Gastrocnemius medialis (tissue), 4 donors: ENCODE measurements around the gene MBD5. TPM values are rescaled to one million over a fixed set of nuclear protein-coding genes. Genes with fewer than 3 reads are reported as not detected.
"Not testable (repeated sequence)": the region's sequence is repeated elsewhere in the genome, so short reads cannot be mapped to it uniquely, and the experiment has no call there.

ENCODE experiments used
- ATAC-seq, 2 donors: fragments of 150-250 bp; one replicate each; pipeline ENCODE4 v1.9.1; 2016
- DNase-seq, 2 donors: peaks; one replicate each; pipeline ENCODE4 v3.0.0-alpha.2; 2019
- H3K27ac ChIP-seq, 4 donors: fragments of 200-600 bp; sonication (generic); 1 replicate in 1 of 4; 2 replicates in 3 of 4; pipeline ENCODE4 v1.5.1; 2016 to 2018; ENCODE audit warnings: mild to moderate bottlenecking in 2 of 4, moderate library complexity in 1 of 4
- H3K27me3 ChIP-seq, 3 donors: fragments of 200-600 bp; sonication (generic) in 2 of 3; 1 replicate in 1 of 3; 2 replicates in 2 of 3; pipeline versions ENCODE4 v1.5.1 to v1.6.0; 2016 to 2019; ENCODE audit warnings: mild to moderate bottlenecking in 1 of 3, moderate library complexity in 1 of 3
- H3K36me3 ChIP-seq, 2 donors: fragments of 200-600 bp; sonication (generic) in 1 of 2; one replicate each; pipeline ENCODE4 v1.5.1; 2017 to 2018
- H3K4me1 ChIP-seq, 2 donors: fragments of 200-600 bp; sonication (generic) in 1 of 2; one replicate each; pipeline ENCODE4 v1.5.1; 2016 to 2017; ENCODE audit warnings: mild to moderate bottlenecking in 2 of 2
- H3K4me3 ChIP-seq, 4 donors: fragments of 200-600 bp; sonication (generic) in 3 of 4; 1 replicate in 1 of 4; 2 replicates in 3 of 4; pipeline ENCODE4 v1.5.1; 2016 to 2019; ENCODE audit warnings: mild to moderate bottlenecking in 2 of 4
- H3K9me3 ChIP-seq, 3 donors: fragments of 200-600 bp; sonication (generic) in 2 of 3; 1 replicate in 1 of 3; 2 replicates in 2 of 3; pipeline ENCODE4 v1.5.1; 2016 to 2019
- POLR2A ChIP-seq, 2 donors: fragments of 450-650 bp; IDR thresholded peaks; one replicate each; pipeline ENCODE4 v1.6.1; 2017; ENCODE audit warnings: antibody characterized with exemption in 2 of 2, mild to moderate bottlenecking in 2 of 2, moderate library complexity in 2 of 2
- in situ Hi-C, 4 donors: fragments of 200-750 bp; cut with MboI; loops; one replicate each; pipeline versions ENCODE4 v1.15.0 to v1.8.0; 2017; ENCODE audit warnings: low sequenced_read_pairs in 4 of 4
- intact Hi-C: fragments of 100-400 bp; cut with DNase I; formaldehyde crosslinking; loops from one replicate; pipeline ENCODE4 v1.15.1; 2023; ENCODE audit warnings: low total_unique reads
- total RNA-seq, 4 donors: library from RNA; depleted of rRNA; stranded (reverse); fragments of >200 nt; gene quantifications; one replicate each; pipeline versions ENCODE4 v1.1.0 to v1.2.3, GENCODE V29; 2016
- TF ChIP-seq, protein P1 (sequence below), 5 experiments: fragments of 450-650 bp in 3 of 5; fragments of 200-600 bp in 2 of 5; sonication (generic) in 2 of 5; IDR thresholded peaks in 4 of 5; conservative IDR thresholded peaks in 1 of 5; 1 replicate in 4 of 5; 2 replicates in 1 of 5; pipeline ENCODE4 v1.5.1; 2016 to 2019; ENCODE audit warnings: antibody characterized with exemption in 5 of 5, mild to moderate bottlenecking in 3 of 5, moderate library complexity in 3 of 5

Gene MBD5
- total RNA-seq, 4 donors from 2014 or later: 15.2 to 27.2 (median 15.5) TPM

GRCh38 chr2:147989102-147989501 lies 31.8 kb upstream of the MBD5 start:
- Histone ChIP-seq H3K9me3 (no peaks in the 10 kb centered on the region), H3K36me3 (no peaks in the 10 kb centered on the region), H3K27ac (no peak overlapping the region), H3K27me3 (no peaks in the 10 kb centered on the region), H3K4me1 (peaks cover 14 to 15% of the 10 kb centered on the region in 2 donors), H3K4me3 (no peak overlapping the region)
- ATAC-seq (no peak), DNase-seq (no peak)
- TF ChIP-seq, protein P1, sequence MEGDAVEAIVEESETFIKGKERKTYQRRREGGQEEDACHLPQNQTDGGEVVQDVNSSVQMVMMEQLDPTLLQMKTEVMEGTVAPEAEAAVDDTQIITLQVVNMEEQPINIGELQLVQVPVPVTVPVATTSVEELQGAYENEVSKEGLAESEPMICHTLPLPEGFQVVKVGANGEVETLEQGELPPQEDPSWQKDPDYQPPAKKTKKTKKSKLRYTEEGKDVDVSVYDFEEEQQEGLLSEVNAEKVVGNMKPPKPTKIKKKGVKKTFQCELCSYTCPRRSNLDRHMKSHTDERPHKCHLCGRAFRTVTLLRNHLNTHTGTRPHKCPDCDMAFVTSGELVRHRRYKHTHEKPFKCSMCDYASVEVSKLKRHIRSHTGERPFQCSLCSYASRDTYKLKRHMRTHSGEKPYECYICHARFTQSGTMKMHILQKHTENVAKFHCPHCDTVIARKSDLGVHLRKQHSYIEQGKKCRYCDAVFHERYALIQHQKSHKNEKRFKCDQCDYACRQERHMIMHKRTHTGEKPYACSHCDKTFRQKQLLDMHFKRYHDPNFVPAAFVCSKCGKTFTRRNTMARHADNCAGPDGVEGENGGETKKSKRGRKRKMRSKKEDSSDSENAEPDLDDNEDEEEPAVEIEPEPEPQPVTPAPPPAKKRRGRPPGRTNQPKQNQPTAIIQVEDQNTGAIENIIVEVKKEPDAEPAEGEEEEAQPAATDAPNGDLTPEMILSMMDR (IDR thresholded peaks at IDR 0.05 in 4 of 5, conservative IDR thresholded peaks at IDR 0.05 in 1 of 5): no peak
- TF ChIP-seq POLR2A (IDR thresholded peaks at IDR 0.05): no peak
- in situ Hi-C loops (no loop called here), intact Hi-C loops (no loop called here)

DNA sequence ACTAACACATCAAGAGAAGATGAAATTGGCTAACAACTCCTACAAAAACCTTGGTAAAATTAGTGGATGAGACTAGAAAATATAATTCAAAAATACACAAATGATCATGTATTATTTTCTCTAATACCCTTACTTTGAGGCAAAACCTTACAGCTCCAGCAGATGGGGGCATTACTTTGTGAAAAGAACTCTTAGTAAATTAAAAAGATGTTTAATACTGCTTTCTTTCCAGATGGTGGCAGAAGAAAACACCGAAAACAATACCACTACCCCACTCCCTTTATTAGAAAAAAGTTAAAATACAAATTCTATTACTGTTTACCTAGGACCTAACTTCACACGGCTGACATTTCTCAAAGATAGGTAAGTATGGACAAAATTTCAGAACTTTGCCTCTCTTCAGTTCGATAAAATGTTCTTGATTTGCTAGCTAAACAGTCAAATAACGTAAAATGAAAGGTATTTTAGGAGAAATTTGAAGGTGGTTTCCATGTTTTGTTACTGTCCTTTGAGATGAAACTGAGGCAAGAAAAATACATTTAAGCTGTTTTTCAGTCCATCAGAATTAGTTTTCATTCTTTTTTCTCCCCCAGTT lies 31.0 kb upstream of the MBD5 start:
- intact Hi-C loops: no loop called here

DNA sequence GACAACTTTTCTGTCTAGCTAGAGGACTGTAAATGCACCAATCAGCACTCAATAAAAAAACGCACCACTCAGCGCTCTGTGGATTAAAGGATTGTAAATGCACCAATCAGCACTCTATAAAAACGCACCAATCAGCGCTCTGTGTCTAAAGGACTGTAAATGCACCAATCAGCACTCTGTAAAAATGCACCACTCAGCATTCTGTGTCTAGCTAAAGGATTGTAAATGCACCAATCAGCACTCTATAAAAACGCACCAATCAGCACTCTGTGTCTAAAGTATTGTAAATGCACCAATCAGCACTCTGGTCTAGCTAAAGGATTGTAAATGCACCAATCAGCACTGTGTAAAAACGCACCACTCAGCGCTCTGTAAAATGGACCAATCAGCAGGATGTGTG lies 25.9 kb upstream of the MBD5 start:
- H3K36me3 ChIP-seq, H3K4me3 ChIP-seq, ATAC-seq, H3K9me3 ChIP-seq, DNase-seq, H3K27ac ChIP-seq, intact Hi-C loops, in situ Hi-C loops, H3K27me3 ChIP-seq: not testable (repeated sequence)
- H3K4me1 ChIP-seq: peaks cover 13 to 21% of the 10 kb centered on the region in 2 donors

More for the DNA sequence above, 31.0 kb upstream of the MBD5 start:
- Histone ChIP-seq H3K27ac (no peak overlapping the region), H3K4me3 (no peak overlapping the region), H3K36me3 (no peaks in the 10 kb centered on the region), H3K4me1 (peaks cover 14 to 15% of the 10 kb centered on the region in 2 donors), H3K27me3 (no peaks in the 10 kb centered on the region), H3K9me3 (no peaks in the 10 kb centered on the region)
- DNase-seq: no peak
- ATAC-seq: peak in 1 of 2 donors; percentile 33
- in situ Hi-C loops: no loop called here
- TF ChIP-seq POLR2A (IDR thresholded peaks at IDR 0.05): no peak
- TF ChIP-seq, protein P1 (IDR thresholded peaks at IDR 0.05 in 4 of 5, conservative IDR thresholded peaks at IDR 0.05 in 1 of 5): peak in 4 of 5 experiments; percentile 27 to 37 (median 32)

DNA sequence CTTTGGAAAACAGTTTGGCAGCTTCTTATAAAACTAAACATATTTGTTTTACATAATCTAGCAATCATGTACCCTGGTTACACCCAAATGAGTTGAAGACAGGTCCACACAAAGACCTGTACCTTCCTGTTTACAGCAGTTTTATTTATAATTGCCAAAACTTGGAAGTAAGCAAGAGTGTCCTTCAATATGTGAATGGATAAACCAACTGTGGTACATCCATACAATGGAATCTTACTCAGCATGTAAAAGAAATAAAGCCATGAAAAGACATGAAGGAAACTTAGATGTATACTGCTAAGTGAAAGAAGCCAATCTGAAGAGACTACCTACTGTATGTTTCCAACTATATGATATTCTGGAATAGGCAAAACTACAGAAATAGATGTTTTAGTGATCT lies 24.1 kb upstream of the MBD5 start:
- H3K4me1 ChIP-seq: peaks cover 14 to 18% of the 10 kb centered on the region in 2 donors
- ATAC-seq (no peak), DNase-seq (no peak)
- no peaks in the 10 kb centered on the region for H3K9me3 ChIP-seq
- H3K36me3 ChIP-seq: no peaks in the 10 kb centered on the region
- no peak overlapping the region for H3K4me3 ChIP-seq
- H3K27ac ChIP-seq: no peak overlapping the region
- in situ Hi-C loops: no loop called here
- H3K27me3 ChIP-seq: no peaks in the 10 kb centered on the region
- intact Hi-C loops: no loop called here
- TF ChIP-seq, protein P1 (IDR thresholded peaks at IDR 0.05 in 4 of 5, conservative IDR thresholded peaks at IDR 0.05 in 1 of 5): no peak
- TF ChIP-seq POLR2A (IDR thresholded peaks at IDR 0.05): no peak

DNA sequence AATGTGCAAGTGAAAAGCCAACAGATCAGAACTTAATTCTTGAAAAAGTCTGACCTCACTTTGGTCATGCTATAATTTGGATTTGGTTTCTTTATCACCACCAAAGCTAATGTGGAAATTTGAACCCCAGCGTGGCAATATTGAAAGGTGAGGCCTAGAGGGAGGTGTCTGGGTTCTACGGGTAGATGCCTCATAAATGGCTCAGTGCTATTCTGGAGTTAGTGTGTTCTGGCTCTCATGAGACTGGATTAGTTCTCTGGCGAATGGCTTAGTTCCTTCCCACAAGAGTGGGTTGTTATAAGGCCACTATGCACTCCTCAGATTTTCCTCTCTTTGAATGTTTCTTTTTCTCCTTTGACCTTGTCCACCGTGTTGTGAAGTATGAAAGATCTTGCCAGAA lies 22.7 kb upstream of the MBD5 start:
- Histone ChIP-seq H3K4me1 (peaks cover 14 to 18% of the 10 kb centered on the region in 2 donors), H3K27ac (no peak overlapping the region), H3K4me3 (peak overlapping the region in 1 of 4 donors; percentile 4), H3K27me3 (no peaks in the 10 kb centered on the region), H3K9me3 (no peaks in the 10 kb centered on the region), H3K36me3 (no peaks in the 10 kb centered on the region)
- in situ Hi-C loops: no loop called here
- DNase-seq (no peak), ATAC-seq (no peak)
- intact Hi-C loops: no loop called here
- TF ChIP-seq POLR2A (IDR thresholded peaks at IDR 0.05): no peak
- TF ChIP-seq, protein P1 (IDR thresholded peaks at IDR 0.05 in 4 of 5, conservative IDR thresholded peaks at IDR 0.05 in 1 of 5): no peak
